Measurements from ENCODE around the gene STK16. TPM values are rescaled to one million over a fixed set of nuclear protein-coding genes. Genes with fewer than 3 reads are reported as not detected.
A peak's percentile ranks its signal among the peaks of the same experiment; 100 is the strongest.

The STK16 gene
- total RNA-seq, 2 experiments from 2014 or later = 34.4 to 35.4 TPM

DNA sequence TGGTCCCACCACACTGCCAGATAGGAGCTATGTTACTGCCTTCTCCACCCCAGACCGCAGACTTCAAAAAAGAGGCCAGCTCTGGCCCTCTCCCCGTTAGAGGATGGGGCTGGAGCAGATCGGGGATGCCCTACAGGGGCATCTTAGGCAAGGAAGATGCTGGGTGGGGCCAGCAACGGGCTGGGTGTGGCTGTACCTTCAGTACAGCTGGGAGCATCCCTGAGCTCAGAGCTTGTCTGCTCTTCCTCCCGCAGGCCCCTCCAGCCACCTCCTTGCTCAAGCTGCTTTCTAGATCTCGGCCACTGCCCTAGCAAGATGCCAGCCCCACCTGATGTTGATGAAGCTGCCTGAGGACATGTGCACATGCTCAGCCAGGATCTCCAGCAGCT, 54.1 kb downstream of the STK16 start:
- TF ChIP-seq CTCF (IDR thresholded peaks at IDR 0.05) = no peak
- Mint-ChIP-seq H3K27me3 (peaks cover 11% of the 10 kb centered on the region), H3K4me1 (ENCODE audit: low read depth) (peaks cover 27% of the 10 kb centered on the region), H3K27ac (peak overlapping the region; percentile 17), H3K4me3 (peak overlapping the region; percentile 64), H3K36me3 (ENCODE audit: low read depth) (no peaks in the 10 kb centered on the region), H3K9me3 (no peaks in the 10 kb centered on the region)
- ChIA-PET CTCF (interaction anchor here (0.7 to 13.0 kb wide), 32 partner anchors 9 to 270 kb away, joined by 3 to 336 read pairs (median 4); partner anchors contain the start of genes ABCB6, CNPPD1, DNAJB2 and GLB1L), POLR2A (interaction anchor here (1.0 to 1.5 kb wide), 5 partner anchors 11 to 140 kb away, joined by 3 to 4 read pairs (median 3); no protein-coding TSS in a partner anchor)
- no peak for DNase-seq
- ATAC-seq = no peak
- intact Hi-C loops (cut with micrococcal nuclease) = loop anchor here (5.0 kb wide), 2 partner anchors 52 to 72 kb away; partner anchors contain the start of genes ANKZF1, ATG9A, GLB1L and STK16

Small RNAs within 50 kb of the gene (microRNA-seq; reads per million reads assigned to microRNA genes)
- not detected for gene MIR153-1 (ENCODE audit: borderline microRNAs expressed, borderline replicate concordance)

Other genes with a start within 250 kb of the STK16 start
- not detected for gene CFAP65, start 204.0 kb upstream of the STK16 start, total RNA-seq
- not detected for gene IHH, start 184.6 kb upstream of the STK16 start, total RNA-seq
- 10 to 100 TPM; 22.4 to 26.3 TPM for gene NHEJ1, start 84.7 kb upstream of the STK16 start, total RNA-seq
- 1 to 10 TPM; 1.1 to 1.6 TPM for gene SLC23A3, start 75.5 kb upstream of the STK16 start, total RNA-seq
- gene CNPPD1, start 68.6 kb upstream of the STK16 start, total RNA-seq = 10 to 100 TPM; 38.6 to 38.7 TPM
- gene RETREG2, start 67.2 kb upstream of the STK16 start, total RNA-seq = 10 to 100 TPM; 63.8 to 67.8 TPM
- gene ZFAND2B, start 38.7 kb upstream of the STK16 start, total RNA-seq = 10 to 100 TPM; 31.3 to 33.3 TPM
- gene ABCB6, start 26.5 kb upstream of the STK16 start, total RNA-seq = 10 to 100 TPM; 32.3 to 35.7 TPM
- gene ATG9A, start 15.8 kb upstream of the STK16 start, total RNA-seq = 10 to 100 TPM; 54.8 to 58.7 TPM
- 100 to 1,000 TPM; 216 to 217 TPM for gene ANKZF1, start 15.7 kb upstream of the STK16 start, total RNA-seq
- gene GLB1L, start within 50 bp of the STK16 start, total RNA-seq = 1 to 10 TPM; 1.2 to 2.8 TPM
- not detected for gene TUBA4B, start 7.8 kb downstream of the STK16 start, total RNA-seq
- 100 to 1,000 TPM; 226 TPM for gene TUBA4A, start 8.4 kb downstream of the STK16 start, total RNA-seq
- 10 to 100 TPM; 61.8 to 63.3 TPM for gene DNAJB2, start 33.9 kb downstream of the STK16 start, total RNA-seq
- gene PTPRN, start 63.9 kb downstream of the STK16 start, total RNA-seq = 1 to 10 TPM in 1 of 2 experiments, under 1 TPM in 1; 0.92 to 1.1 TPM
- gene RESP18, start 87.3 kb downstream of the STK16 start, total RNA-seq = not detected
- 100 to 1,000 TPM; 112 to 113 TPM for gene DNPEP, start 142.4 kb downstream of the STK16 start, total RNA-seq
- gene DES, start 172.9 kb downstream of the STK16 start, total RNA-seq = not detected
- 1 to 10 TPM; 2.1 to 2.3 TPM for gene SPEG, start 189.4 kb downstream of the STK16 start, total RNA-seq